ENCODE data around the gene CPED1. TPM values are rescaled to one million over a fixed set of nuclear protein-coding genes. Genes with fewer than 3 reads are reported as not detected.

Gene CPED1
- total RNA-seq, 1 experiment from 2014 or later = not detected

DNA sequence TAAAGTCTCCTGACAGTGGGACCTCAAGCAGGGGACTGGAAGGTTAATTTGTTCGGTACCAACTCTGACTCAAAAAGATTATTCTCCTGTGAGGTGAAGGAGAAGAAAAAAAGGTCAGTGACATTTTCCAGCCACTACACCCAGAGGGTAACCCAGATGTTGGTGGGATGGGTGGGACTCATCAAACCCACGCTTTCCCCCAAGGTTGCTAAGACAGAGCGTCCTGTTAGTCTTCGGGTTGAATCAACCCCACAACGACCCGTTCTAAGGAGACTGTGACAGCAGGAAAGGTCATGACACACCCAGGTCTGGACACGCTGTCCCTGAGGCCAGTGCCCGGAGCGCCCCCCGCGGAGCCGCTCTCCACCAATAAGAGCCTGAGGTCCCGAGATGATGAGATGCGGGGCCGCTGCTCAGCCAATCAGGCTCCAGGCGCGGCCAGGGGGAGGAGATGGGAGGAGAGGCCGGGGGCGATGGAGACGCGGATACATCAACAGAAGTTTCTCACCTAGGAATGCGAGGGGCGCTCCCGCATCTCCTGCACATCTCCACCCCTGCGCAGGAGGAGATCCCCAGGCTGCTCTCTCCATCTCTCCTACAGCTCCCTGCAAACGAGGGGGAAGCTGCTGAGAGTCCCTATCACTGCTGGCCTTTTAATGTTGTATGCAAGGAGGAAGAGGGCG, 340.1 kb downstream of the CPED1 start, which contains the start of gene WNT16:
Gene WNT16, plus strand, starts transcription at position 493 of the 683 bp plus-strand sequence. CDS start 293 bp downstream, outside the sequence.
- no peak for DNase-seq (ENCODE audit: low read depth)
- in situ Hi-C loops (cut with HindIII; ENCODE audit: low pct_unique_long_range_greater_than_20kb, low sequenced_read_pairs) = no loop called here

DNA sequence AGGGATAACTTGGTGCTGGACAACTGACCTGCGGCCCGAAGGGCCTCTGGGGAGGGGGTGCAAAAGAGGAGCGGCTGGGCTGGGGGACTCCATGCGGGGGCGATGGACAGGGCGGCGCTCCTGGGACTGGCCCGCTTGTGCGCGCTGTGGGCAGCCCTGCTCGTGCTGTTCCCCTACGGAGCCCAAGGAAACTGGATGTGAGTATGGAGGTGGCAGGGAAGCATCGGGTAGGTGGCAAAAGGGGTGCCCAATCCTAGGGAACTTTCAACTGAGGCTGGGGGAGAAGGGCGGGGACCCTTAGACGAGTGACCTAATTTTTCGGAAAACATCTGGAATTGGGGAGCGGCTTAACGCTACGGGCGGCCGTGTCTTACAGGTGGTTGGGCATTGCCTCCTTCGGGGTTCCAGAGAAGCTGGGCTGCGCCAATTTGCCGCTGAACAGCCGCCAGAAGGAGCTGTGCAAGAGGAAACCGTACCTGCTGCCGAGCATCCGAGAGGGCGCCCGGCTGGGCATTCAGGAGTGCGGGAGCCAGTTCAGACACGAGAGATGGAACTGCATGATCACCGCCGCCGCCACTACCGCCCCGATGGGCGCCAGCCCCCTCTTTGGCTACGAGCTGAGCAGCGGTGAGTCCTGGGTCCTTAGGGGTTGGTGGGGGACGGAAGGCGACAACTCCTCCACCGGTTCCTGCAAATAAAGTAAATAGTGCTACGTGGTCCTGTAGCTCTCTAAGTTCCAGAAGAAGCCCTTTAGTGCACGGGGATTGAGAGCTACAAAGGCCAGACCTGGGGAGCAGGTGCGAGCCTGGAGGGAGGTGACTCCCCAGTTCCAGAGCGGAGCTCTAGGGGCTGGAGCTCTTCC, 340.9 kb downstream of the CPED1 start:
- in situ Hi-C loops (cut with HindIII; ENCODE audit: low pct_unique_long_range_greater_than_20kb, low sequenced_read_pairs) = no loop called here
- DNase-seq (ENCODE audit: low read depth) = no peak

DNA sequence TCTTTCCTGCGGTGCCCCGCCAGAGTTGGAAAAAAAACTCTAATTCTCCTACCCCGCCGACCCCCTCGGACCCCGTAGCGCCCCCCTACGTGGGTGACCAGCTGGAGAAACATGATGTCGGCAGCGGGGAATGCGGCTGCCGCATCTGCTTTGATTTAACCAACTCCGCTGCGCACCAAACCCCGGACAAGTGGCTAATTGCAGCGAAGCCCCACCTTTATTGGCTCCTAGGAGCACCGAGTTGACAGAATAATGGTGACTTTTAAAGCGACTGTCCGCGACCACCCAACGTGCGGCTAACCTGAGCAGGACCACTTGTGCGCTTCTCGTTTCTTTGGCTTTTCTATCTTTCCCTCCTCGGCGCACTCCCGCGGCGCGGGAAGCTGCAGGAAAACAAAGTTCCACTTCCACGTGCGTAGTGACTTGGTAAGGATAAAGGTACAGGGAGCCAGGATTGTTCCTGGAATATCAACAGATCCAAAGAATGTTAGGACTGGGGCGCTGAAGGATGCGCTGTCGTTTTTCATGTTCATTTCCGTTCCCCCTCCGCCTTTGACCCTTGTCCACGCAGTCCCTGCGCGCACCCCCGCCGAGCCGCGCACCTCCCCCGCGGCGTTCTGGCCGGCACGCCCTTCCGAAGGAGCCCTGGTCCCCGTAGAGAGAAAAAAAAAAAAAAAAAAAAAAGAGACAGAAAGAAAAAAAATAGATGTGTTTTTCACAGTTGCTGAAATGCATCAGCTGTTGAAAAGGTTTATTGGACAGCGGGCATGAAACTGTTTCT, 341.7 kb downstream of the CPED1 start:
- no peak for DNase-seq (ENCODE audit: low read depth)
- in situ Hi-C loops (cut with HindIII; ENCODE audit: low pct_unique_long_range_greater_than_20kb, low sequenced_read_pairs) = no loop called here

DNA sequence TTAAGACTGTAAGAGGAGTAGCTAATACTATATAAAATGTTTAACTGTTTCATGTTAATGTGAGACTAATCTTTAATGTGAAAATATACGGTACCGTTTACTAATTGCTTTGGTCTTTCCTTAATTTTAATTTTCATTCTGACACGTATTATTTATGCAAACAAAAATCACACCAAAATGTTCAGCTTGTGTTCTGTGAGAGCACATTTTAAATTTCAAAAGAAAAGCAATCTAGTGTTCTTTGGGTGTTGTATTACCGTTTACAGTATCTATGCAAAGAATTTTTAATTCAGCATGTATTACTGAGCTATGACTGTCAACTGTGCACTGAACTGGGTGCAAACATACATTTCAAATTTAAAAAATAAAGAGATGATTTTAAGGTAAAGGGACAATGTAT, 342.5 kb downstream of the CPED1 start:
- no peak for DNase-seq (ENCODE audit: low read depth)
- in situ Hi-C loops (cut with HindIII; ENCODE audit: low pct_unique_long_range_greater_than_20kb, low sequenced_read_pairs) = no loop called here

DNA sequence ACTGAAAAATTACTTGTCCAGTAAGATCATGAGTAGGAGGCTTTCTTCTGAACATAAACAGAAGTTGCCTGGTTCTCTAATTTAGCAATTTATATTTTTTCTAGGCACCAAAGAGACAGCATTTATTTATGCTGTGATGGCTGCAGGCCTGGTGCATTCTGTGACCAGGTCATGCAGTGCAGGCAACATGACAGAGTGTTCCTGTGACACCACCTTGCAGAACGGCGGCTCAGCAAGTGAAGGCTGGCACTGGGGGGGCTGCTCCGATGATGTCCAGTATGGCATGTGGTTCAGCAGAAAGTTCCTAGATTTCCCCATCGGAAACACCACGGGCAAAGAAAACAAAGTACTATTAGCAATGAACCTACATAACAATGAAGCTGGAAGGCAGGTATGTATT, 343.1 kb downstream of the CPED1 start:
- no peak for DNase-seq (ENCODE audit: low read depth)
- in situ Hi-C loops (cut with HindIII; ENCODE audit: low pct_unique_long_range_greater_than_20kb, low sequenced_read_pairs) = no loop called here

DNA sequence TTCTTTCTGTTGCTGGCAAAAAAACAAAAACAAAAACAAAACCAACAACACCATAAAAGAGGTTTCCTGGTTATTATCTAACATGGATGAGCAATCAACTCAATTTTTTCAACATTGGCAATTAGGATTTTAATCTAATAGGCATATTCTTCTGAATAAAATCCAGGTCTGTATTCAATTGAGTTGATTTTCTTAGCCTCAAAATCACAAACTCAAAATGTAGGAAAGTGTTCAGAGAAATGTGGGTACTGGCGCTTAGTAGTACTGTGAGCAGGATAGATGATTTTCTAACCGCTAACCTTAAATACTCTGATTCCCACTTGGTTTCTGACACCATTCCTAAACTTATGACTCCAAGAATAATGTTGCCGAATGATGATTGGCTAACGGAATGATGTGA, 345.9 kb downstream of the CPED1 start:
- no peak for DNase-seq (ENCODE audit: low read depth)
- in situ Hi-C loops (cut with HindIII; ENCODE audit: low pct_unique_long_range_greater_than_20kb, low sequenced_read_pairs) = no loop called here

DNA sequence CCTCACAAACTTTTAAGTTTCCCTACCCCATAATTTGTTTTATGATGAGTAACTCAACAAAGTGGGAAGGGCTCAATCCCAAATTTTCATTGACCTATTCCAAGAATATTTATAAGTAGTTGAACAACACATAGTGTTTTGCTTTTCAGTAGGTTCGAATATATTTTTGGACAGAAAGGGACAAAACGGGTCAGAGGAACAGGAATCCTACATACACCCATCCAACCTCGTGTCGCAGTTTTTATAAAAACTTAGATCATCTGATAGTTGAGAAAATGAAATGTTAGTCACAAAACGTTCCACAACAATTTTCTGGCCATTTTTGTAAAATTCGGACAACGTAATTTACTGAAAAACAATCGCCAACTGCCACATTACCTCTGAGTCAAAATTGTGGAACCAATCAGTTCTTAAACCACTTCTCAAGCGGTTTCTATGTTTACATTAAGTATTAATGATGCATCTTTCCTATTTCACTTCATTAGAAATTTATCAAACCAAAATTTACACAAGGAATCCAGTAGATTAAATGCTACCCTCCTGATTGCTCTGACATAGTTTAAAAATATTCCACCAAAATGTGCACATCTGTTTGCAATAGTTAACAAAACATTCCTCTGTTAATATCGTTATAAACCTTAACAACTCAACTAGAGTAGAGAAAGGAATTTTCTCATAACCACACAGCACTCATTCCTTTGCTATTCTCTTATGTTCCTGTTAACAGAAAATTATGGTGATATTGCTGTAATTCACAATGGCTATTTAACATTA, 346.6 kb downstream of the CPED1 start:
- in situ Hi-C loops (cut with HindIII; ENCODE audit: low pct_unique_long_range_greater_than_20kb, low sequenced_read_pairs) = no loop called here

DNA sequence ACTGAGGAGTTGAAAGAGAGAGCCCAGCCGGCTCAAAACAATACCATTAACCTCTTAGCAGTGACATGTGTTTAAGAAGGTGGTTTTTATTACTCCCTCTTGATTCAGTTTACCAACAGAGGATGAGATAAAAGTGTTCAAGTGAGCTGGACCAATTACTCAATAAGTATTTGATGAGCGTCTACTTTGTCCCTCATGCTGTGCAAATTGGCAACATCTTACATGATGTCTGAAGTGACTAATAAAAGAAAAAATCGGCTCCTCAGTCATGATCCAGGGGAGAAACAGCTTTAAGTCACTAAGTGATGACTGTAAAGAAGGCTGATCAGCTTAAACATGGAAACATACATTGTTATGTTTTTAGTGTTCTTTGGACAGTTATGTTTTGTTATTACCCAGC, 348.1 kb downstream of the CPED1 start:
- in situ Hi-C loops (cut with HindIII; ENCODE audit: low pct_unique_long_range_greater_than_20kb, low sequenced_read_pairs) = no loop called here

More for the DNA sequence above, 346.6 kb downstream of the CPED1 start:
- no peak for DNase-seq (ENCODE audit: low read depth)

DNA sequence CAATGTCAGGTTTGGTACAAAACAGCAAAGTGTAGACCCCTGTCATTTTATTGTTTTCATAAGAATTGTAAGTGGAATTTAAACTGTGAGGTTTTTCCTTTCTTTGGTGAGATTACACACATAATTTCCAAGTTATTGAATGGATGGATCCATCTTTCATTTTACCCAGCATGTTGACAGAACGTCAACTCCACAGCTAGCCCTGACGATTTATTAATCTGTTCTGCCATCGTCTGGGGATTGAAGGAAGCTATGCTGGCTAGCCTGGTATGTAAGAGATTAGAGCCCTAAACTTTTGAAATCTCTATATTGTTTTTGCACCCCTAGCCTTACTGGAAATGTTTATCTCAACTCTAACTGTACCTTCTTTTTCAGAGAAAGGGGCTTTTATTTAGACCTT, 348.9 kb downstream of the CPED1 start:
- no peak for DNase-seq (ENCODE audit: low read depth)
- in situ Hi-C loops (cut with HindIII; ENCODE audit: low pct_unique_long_range_greater_than_20kb, low sequenced_read_pairs) = no loop called here

More for the DNA sequence above, 348.1 kb downstream of the CPED1 start:
- no peak for DNase-seq (ENCODE audit: low read depth)

DNA sequence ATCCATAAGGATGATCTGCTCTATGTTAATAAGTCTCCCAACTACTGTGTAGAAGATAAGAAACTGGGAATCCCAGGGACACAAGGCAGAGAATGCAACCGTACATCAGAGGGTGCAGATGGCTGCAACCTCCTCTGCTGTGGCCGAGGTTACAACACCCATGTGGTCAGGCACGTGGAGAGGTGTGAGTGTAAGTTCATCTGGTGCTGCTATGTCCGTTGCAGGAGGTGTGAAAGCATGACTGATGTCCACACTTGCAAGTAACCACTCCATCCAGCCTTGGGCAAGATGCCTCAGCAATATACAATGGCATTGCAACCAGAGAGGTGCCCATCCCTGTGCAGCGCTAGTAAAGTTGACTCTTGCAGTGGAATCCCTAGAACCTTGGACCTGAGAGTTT, 350.6 kb downstream of the CPED1 start:
- no peak for DNase-seq (ENCODE audit: low read depth)
- in situ Hi-C loops (cut with HindIII; ENCODE audit: low pct_unique_long_range_greater_than_20kb, low sequenced_read_pairs) = no loop called here

DNA sequence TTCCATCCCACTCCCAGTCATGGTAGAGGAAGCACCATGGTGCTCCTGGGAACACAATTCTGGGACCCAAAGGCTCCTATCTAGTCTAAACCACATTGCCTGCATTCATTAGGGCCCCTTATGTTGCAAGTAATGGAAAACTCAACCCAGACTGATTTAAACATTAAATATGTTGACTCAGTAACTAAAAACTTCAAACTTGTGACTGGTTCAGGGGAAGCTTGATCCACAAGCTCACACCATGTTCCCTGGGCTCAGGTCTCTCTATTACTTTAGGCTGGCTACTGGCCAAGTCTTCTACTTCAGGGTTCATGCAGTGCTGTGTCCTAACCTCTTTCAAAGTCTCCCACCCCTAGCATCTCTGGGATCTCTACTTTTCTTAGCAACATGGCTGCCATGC, 353.4 kb downstream of the CPED1 start:
- in situ Hi-C loops (cut with HindIII; ENCODE audit: low pct_unique_long_range_greater_than_20kb, low sequenced_read_pairs) = no loop called here
- no peak for DNase-seq (ENCODE audit: low read depth)

DNA sequence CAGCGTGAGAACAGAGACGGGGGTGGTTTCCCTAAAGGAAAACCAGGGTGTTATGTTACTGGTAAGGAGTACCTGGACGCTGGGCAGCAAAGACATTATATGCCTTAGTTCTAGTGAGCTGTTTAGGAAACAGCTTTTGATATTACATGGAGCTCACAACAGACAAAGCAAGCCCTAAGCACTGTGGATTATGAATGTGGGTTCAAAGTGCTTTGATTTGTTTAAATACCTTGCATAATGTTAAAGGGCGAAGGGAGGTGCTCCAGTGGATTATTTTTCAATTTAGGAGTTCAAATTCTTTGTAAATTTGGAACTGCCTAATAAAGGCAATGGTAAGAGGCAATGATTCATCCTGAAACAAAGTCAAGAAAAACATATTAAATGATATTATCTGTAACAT, 354.1 kb downstream of the CPED1 start:
- DNase-seq (ENCODE audit: low read depth) = no peak
- in situ Hi-C loops (cut with HindIII; ENCODE audit: low pct_unique_long_range_greater_than_20kb, low sequenced_read_pairs) = no loop called here

DNA sequence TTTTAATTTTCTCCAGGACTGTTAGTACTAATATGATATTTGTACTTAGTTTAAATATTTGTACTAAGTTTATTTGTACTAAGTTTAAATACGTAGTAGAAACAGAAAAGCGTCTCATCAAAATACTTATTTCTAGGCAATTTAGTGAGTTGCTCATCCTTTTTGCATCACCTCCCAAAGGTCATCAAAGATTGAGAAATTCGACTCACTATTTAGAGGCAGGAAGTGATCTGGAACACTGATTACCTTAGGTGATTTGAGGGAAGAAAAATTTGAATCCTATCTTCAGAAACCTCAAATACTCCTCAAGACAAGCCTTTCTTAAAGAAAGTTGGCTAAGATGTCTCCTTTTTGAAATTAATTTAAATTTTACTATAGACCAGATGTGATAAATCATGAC, 354.8 kb downstream of the CPED1 start:
- in situ Hi-C loops (cut with HindIII; ENCODE audit: low pct_unique_long_range_greater_than_20kb, low sequenced_read_pairs) = no loop called here

DNA sequence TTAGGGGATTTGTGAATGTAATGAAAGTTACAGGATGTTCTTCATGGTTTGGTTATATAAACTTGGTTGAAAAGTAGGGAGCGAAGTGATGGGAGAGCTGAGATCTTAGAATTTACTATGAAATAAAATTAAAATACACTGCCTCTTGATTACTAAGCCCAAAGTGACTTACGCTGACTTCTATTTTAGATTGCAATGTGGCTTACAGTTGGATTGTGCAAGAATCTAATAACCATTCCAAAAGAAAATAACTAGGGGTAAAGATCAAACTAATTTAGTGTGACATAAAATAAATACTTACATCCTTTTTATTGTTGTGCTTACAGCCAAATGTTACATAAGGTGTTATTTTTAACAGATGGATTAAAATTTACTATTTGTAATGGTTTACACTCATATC, 355.6 kb downstream of the CPED1 start:
- no peak for DNase-seq (ENCODE audit: low read depth)
- in situ Hi-C loops (cut with HindIII; ENCODE audit: low pct_unique_long_range_greater_than_20kb, low sequenced_read_pairs) = no loop called here

More for the DNA sequence above, 354.8 kb downstream of the CPED1 start:
- no peak for DNase-seq (ENCODE audit: low read depth)

DNA sequence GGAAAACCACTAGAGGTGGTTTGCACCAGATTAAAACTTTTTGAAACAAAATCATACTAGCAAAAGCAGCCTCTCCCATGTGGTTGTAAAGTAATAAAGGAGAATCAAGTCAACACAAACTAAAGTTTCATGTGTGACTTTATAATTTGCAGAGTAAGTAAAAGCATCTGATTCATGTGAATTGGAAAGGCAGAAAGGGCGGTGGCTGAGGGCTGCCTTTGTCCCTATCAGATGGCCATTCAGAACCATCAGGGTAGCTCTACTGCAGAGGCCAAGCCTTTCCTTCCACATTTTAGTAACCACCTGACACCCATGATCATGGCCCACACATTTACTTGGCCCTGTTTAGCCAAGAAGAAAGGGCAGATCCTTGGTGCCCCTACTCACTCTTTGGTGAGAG, 356.0 kb downstream of the CPED1 start:
- in situ Hi-C loops (cut with HindIII; ENCODE audit: low pct_unique_long_range_greater_than_20kb, low sequenced_read_pairs) = no loop called here
- DNase-seq (ENCODE audit: low read depth) = no peak

Measured in Caki2 (cell line).